Esophagus muscularis mucosa (tissue), 4 donors: ENCODE data around the gene GTF2H4.

Source experiments
- EP300 ChIP-seq: sonication (generic); formaldehyde crosslinking; IDR thresholded peaks from one replicate; pipeline ENCODE4 v1.6.1; 2017; ENCODE audit warnings: antibody characterized with exemption
- POLR2A ChIP-seq: fragments of 450-650 bp; IDR thresholded peaks from one replicate; pipeline ENCODE4 v1.6.1; 2017; ENCODE audit warnings: antibody characterized with exemption, moderate library complexity, mild to moderate bottlenecking, low read depth
- POLR2AphosphoS5 ChIP-seq, 2 donors: sonication (generic); formaldehyde crosslinking; IDR thresholded peaks; one replicate each; pipeline ENCODE4 v1.6.1; 2017; ENCODE audit warnings: antibody characterized with exemption in 2 of 2
- TF ChIP-seq, protein P1 (sequence below), 3 experiments: fragments of 200-600 bp in 2 of 3; fragments of 450-650 bp in 1 of 3; sonication (generic) in 2 of 3; IDR thresholded peaks; one replicate each; pipeline ENCODE4 v1.5.1; 2017 to 2019; ENCODE audit warnings: antibody characterized with exemption in 3 of 3, mild to moderate bottlenecking in 2 of 3, moderate library complexity in 1 of 3

DNA sequence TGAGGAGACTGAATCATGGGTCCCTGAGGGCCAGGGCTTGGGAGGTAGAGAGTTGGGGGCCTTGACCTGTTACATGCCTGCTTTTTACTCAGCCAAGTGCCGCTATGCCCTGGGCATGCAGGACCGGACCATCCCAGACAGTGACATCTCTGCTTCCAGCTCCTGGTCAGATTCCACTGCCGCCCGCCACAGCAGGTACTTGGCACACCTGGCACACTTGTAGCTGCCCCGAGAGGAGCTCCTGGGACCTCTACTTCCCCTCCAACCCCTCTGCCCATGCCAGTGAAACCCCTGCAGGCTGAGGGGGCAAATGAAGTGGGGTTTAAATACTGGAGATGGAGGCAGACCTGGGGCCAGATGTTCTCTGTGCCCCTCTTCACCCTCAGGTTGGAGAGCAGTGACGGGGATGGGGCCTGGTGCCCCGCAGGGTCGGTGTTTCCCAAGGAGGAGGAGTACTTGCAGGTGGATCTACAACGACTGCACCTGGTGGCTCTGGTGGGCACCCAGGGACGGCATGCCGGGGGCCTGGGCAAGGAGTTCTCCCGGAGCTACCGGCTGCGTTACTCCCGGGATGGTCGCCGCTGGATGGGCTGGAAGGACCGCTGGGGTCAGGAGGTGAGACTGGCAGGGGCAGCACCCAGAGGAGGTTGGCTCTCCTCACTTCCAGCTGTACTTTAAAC is 19.1 kb upstream of the GTF2H4 start:
- TF ChIP-seq, protein P1, sequence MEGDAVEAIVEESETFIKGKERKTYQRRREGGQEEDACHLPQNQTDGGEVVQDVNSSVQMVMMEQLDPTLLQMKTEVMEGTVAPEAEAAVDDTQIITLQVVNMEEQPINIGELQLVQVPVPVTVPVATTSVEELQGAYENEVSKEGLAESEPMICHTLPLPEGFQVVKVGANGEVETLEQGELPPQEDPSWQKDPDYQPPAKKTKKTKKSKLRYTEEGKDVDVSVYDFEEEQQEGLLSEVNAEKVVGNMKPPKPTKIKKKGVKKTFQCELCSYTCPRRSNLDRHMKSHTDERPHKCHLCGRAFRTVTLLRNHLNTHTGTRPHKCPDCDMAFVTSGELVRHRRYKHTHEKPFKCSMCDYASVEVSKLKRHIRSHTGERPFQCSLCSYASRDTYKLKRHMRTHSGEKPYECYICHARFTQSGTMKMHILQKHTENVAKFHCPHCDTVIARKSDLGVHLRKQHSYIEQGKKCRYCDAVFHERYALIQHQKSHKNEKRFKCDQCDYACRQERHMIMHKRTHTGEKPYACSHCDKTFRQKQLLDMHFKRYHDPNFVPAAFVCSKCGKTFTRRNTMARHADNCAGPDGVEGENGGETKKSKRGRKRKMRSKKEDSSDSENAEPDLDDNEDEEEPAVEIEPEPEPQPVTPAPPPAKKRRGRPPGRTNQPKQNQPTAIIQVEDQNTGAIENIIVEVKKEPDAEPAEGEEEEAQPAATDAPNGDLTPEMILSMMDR (IDR thresholded peaks at IDR 0.05), result no peak
- TF ChIP-seq EP300 (no peak), POLR2A (no peak), POLR2AphosphoS5 (IDR thresholded peaks at IDR 0.05) (no peak)
